Naive thymus-derived CD4-positive, alpha-beta T cell (primary cell): ENCODE results near the gene PIP5K1B. TPM values are rescaled to one million over a fixed set of nuclear protein-coding genes. Genes with fewer than 3 reads are reported as not detected.

Experiments
- ATAC-seq: fragments of 150-1000 bp; cut with Tn5 transposase; 2 replicates; pipeline ENCODE4 v1.10.0; 2021; ENCODE audit warnings: mild to moderate bottlenecking, moderate library complexity
- CTCF ChIA-PET: fragments of 350-600 bp; sonication (Branson Sonifier 250); formaldehyde crosslinking; loops from one replicate; lab custom pipeline; 2021; ENCODE audit warnings: antibody characterized with exemption; lab: Charles Lee
- POLR2A ChIA-PET: fragments of 350-600 bp; sonication (Branson Sonifier 250); formaldehyde crosslinking; loops from one replicate; lab custom pipeline; 2021; ENCODE audit warnings: antibody characterized with exemption, inconsistent platforms; lab: Charles Lee
- DNase-seq, 9 donors: peaks; one replicate each; pipeline versions ENCODE4 v3.0.0 to v3.0.0-alpha.2; 2020 to 2022; ENCODE audit warnings: mixed read lengths in 1 of 9
- H3K27ac ChIP-seq: one replicate; pipeline ENCODE4 v1.7.0; 2013; ENCODE audit warnings: mild to moderate bottlenecking, low read depth, low read length, moderate library complexity
- H3K27me3 ChIP-seq, 2 donors: one replicate each; pipeline ENCODE4 v1.7.0; 2013; ENCODE audit warnings: low read length in 2 of 2, mild to moderate bottlenecking in 2 of 2, moderate library complexity in 2 of 2; ENCODE audit not compliant: control insufficient read depth in 2 of 2, insufficient read depth in 2 of 2
- H3K36me3 ChIP-seq, 3 experiments: 1 replicate in 2 of 3; 2 replicates in 1 of 3; pipeline ENCODE4 v1.7.0; 2013; ENCODE audit warnings: low read length in 3 of 3, mild to moderate bottlenecking in 3 of 3, moderate library complexity in 1 of 3; ENCODE audit not compliant: insufficient read depth in 3 of 3, control insufficient read depth in 2 of 3
- H3K4me1 ChIP-seq, 2 donors: one replicate each; pipeline ENCODE4 v1.7.0; 2013; ENCODE audit warnings: low read length in 2 of 2, mild to moderate bottlenecking in 2 of 2, moderate library complexity in 1 of 2; ENCODE audit not compliant: control insufficient read depth in 2 of 2, insufficient read depth in 2 of 2
- H3K4me3 ChIP-seq: 2 replicates; pipeline ENCODE4 v1.7.0; 2013; ENCODE audit warnings: mild to moderate bottlenecking, low read length
- H3K9me3 ChIP-seq, 3 experiments: 1 replicate in 2 of 3; 2 replicates in 1 of 3; pipeline ENCODE4 v1.7.0; 2013; ENCODE audit warnings: low read length in 3 of 3; ENCODE audit not compliant: control insufficient read depth in 2 of 3
- H3K27ac Mint-ChIP-seq, 9 donors: one replicate each; pipeline ENCODE4 v1.8.0; 2020 to 2022; ENCODE audit warnings: mixed read lengths in 9 of 9, mild to moderate bottlenecking in 8 of 9, moderate library complexity in 5 of 9, inconsistent platforms in 2 of 9
- H3K27me3 Mint-ChIP-seq, 5 donors: one replicate each; pipeline ENCODE4 v1.8.0; 2021 to 2022; ENCODE audit warnings: mixed read lengths in 5 of 5, mild to moderate bottlenecking in 1 of 5
- H3K36me3 Mint-ChIP-seq, 5 donors: one replicate each; pipeline ENCODE4 v1.8.0; 2020 to 2022; ENCODE audit warnings: mixed read lengths in 5 of 5, mild to moderate bottlenecking in 3 of 5, inconsistent platforms in 1 of 5
- H3K4me1 Mint-ChIP-seq, 7 donors: one replicate each; pipeline ENCODE4 v1.8.0; 2020 to 2022; ENCODE audit warnings: mixed read lengths in 7 of 7, mild to moderate bottlenecking in 3 of 7, inconsistent platforms in 1 of 7
- H3K4me3 Mint-ChIP-seq, 10 donors: one replicate each; pipeline ENCODE4 v1.8.0; 2020 to 2022; ENCODE audit warnings: mild to moderate bottlenecking in 10 of 10, mixed read lengths in 10 of 10, moderate library complexity in 6 of 10, inconsistent platforms in 2 of 10
- H3K9me3 Mint-ChIP-seq, 11 donors: one replicate each; pipeline ENCODE4 v1.8.0; 2020 to 2022; ENCODE audit warnings: mixed read lengths in 11 of 11, mild to moderate bottlenecking in 4 of 11, inconsistent platforms in 1 of 11, moderate library complexity in 1 of 11
- intact Hi-C, 2 donors: fragments of 100-400 bp; cut with micrococcal nuclease; formaldehyde crosslinking; loops; one replicate each; pipeline ENCODE4 v1.15.1; 2023
- polyA plus RNA-seq, 2 donors: library from polyadenylated mRNA; unstranded; fragments of 300-500 nt; fragmentation: Illumina TruSeq; gene quantifications; one replicate each; pipeline ENCODE4 v1.2.3, GENCODE V29; 2021
- total RNA-seq, 6 experiments: library from RNA in 5 of 6; stranded (reverse) in 5 of 6; gene quantifications; 1 replicate in 5 of 6; 2 replicates in 1 of 6; pipeline ENCODE4 v1.2.3 and lab custom pipeline; 2021 to 2026

PIP5K1B gene
- total and polyA plus RNA-seq, 7 experiments from 2014 or later: 0.08 to 4.2 (median 0.54) TPM

DNA sequence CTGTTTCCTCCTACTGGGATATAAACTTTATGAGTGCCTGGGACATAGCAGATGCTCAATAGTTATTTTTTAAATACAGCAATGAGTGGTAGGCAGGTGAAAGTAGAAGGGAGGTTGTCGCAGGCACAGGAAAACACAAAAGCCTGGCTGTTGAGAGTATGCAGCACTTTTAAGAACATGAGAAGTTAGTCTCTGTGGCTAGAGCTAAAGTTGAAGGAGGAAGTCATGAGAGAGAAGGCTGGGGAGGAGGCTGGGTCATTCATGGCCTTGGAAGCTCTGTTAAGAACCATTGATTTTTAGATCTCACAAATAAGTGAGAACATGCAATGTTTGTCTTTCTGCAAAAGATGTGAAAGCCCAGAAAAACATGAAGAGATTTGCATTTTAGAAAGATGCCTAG, 182.2 kb downstream of the PIP5K1B start:
- Histone ChIP-seq H3K27me3 (no peaks in the 10 kb centered on the region), H3K27ac (no peak overlapping the region), H3K4me3 (no peak overlapping the region), H3K4me1 (peaks cover 0 to 29% of the 10 kb centered on the region in 2 donors), H3K9me3 (no peaks in the 10 kb centered on the region), H3K36me3 (no peaks in the 10 kb centered on the region)
- peaks cover 0 to 4% (median 0%) of the 10 kb centered on the region in 5 donors for H3K36me3 Mint-ChIP-seq
- ChIA-PET POLR2A (no interaction called here), CTCF (no interaction called here)
- intact Hi-C loops: loop anchor here in 1 of 2 donors (2.0 to 10.0 kb wide), 2 partner anchors 48 to 102 kb away; no protein-coding TSS in a partner anchor
- H3K27ac Mint-ChIP-seq: peak overlapping the region; percentile 15 to 67 (median 34)
- DNase-seq: peak in 2 of 9 donors; percentile 22 to 28
- peaks cover 18 to 57% (median 46%) of the 10 kb centered on the region in 7 donors for H3K4me1 Mint-ChIP-seq
- H3K4me3 Mint-ChIP-seq: peak overlapping the region; percentile 15 to 69 (median 46)
- ATAC-seq: peak; percentile 37
- no peaks in the 10 kb centered on the region for H3K9me3 Mint-ChIP-seq
- H3K27me3 Mint-ChIP-seq: peaks cover 0 to 3% (median 0%) of the 10 kb centered on the region in 5 donors

- Mint-ChIP-seq H3K9me3 (no peaks in the 10 kb centered on the region), H3K36me3 (peaks cover 0 to 2% (median 0%) of the 10 kb centered on the region in 5 donors), H3K27ac (peak overlapping the region; percentile 81 to 95 (median 90)), H3K27me3 (no peaks in the 10 kb centered on the region), H3K4me3 (peak overlapping the region; percentile 30 to 89 (median 75)), H3K4me1 (peaks cover 33 to 68% (median 58%) of the 10 kb centered on the region in 7 donors)
- H3K27me3 ChIP-seq: no peaks in the 10 kb centered on the region
- peaks cover 0 to 26% of the 10 kb centered on the region in 2 donors for H3K4me1 ChIP-seq
- ATAC-seq (peak; percentile 45), DNase-seq (peak in 7 of 9 donors; percentile 11 to 47 (median 34))
- ChIA-PET CTCF (interaction anchor here (0.6 to 1.2 kb wide), 4 partner anchors 9 to 115 kb away, joined by 3 to 5 read pairs (median 4); a partner anchor contains a TSS), POLR2A (no interaction called here)
- intact Hi-C loops: loop anchor here (2.0 to 10.0 kb wide), 4 partner anchors 47 to 280 kb away; partner anchors contain the start of gene TJP2 (in 1 of the 2)
- H3K36me3 ChIP-seq: no peaks in the 10 kb centered on the region
- peak overlapping the region; percentile 64 for H3K27ac ChIP-seq
- H3K4me3 ChIP-seq: no peak overlapping the region
- no peaks in the 10 kb centered on the region for H3K9me3 ChIP-seq
Measured at GRCh38 chr9:68894502-68894901, 189.5 kb downstream of the PIP5K1B start.

DNA sequence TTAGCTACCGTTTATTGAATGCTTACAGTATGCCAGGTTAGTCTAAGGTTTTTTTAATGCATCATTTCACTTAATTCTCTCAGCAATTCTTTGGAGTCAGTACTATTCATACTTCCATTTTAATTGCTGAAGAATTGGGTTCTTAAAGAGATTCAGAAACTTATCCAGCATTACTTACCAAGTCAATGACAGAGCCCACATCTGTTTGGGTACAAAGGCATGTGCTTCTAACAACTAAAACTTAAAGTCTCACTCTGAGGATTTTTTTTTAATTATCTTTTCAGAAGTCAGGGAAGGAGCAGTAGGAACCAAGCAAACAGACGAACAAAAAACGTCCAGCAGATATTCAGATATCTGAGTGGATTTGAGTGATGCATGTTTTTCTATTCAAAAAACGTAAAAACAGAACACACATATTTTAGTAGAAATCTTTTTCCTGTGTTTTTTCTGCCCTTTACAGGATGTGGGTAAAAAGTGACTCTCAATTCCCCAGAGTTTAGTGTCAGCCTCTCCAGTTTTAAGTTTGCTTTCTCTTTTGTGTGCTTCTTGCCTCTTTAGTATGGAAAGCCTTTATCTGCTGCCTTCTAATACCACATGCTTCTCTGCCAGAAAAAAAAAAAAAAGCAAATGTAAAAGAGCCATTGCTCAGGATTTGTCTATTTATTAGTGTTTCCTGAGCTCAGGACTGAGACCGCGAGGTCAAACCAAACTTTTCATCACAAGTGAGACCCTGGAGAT, 190.9 kb downstream of the PIP5K1B start:
- H3K9me3 Mint-ChIP-seq: no peaks in the 10 kb centered on the region
- peak in 7 of 9 donors; percentile 26 to 79 (median 70) for DNase-seq
- H3K27me3 ChIP-seq: no peaks in the 10 kb centered on the region
- peaks cover 0 to 5% (median 0%) of the 10 kb centered on the region in 5 donors for H3K36me3 Mint-ChIP-seq
- H3K36me3 ChIP-seq: no peaks in the 10 kb centered on the region
- H3K27ac Mint-ChIP-seq: peak overlapping the region; percentile 86 to 95 (median 91)
- H3K4me1 Mint-ChIP-seq: peaks cover 33 to 68% (median 62%) of the 10 kb centered on the region in 7 donors
- no peaks in the 10 kb centered on the region for H3K9me3 ChIP-seq
- no peaks in the 10 kb centered on the region for H3K27me3 Mint-ChIP-seq
- H3K4me3 Mint-ChIP-seq: peak overlapping the region; percentile 3 to 89 (median 77)
- peak overlapping the region; percentile 64 for H3K27ac ChIP-seq
- H3K4me3 ChIP-seq: peak overlapping the region; percentile 15
- ATAC-seq: peak; percentile 81
- intact Hi-C loops: loop anchor here (2.0 to 10.0 kb wide), 9 partner anchors 36 to 279 kb away; partner anchors contain the start of genes PIP5K1B (in 1 of the 2) and TJP2 (in 1 of the 2)
- ChIA-PET POLR2A (interaction anchor here (0.6 to 0.9 kb wide), 5 partner anchors 11 to 162 kb away, joined by 3 to 5 read pairs (median 4); no protein-coding TSS in a partner anchor), CTCF (interaction anchor here (0.6 to 1.2 kb wide), 3 partner anchors 54 to 1583 kb away, joined by 4 to 5 read pairs (median 4); no protein-coding TSS in a partner anchor)
- H3K4me1 ChIP-seq: peaks cover 0 to 26% of the 10 kb centered on the region in 2 donors

- intact Hi-C loops: loop anchor here (5.0 to 10.0 kb wide), 7 partner anchors 36 to 278 kb away; partner anchors contain the start of genes PIP5K1B (in 1 of the 2) and TJP2 (in 1 of the 2)
- peak overlapping the region; percentile 15 for H3K4me3 ChIP-seq
- DNase-seq (no peak), ATAC-seq (peak; percentile 13)
- ChIA-PET POLR2A (interaction anchor here (0.6 to 0.9 kb wide), 3 partner anchors 27 to 162 kb away, joined by 3 to 5 read pairs (median 4); no protein-coding TSS in a partner anchor), CTCF (interaction anchor here (0.6 to 0.7 kb wide), 3 partner anchors 108 to 1583 kb away, joined by 4 read pairs; no protein-coding TSS in a partner anchor)
- peaks cover 0 to 26% of the 10 kb centered on the region in 2 donors for H3K4me1 ChIP-seq
- Mint-ChIP-seq H3K9me3 (no peaks in the 10 kb centered on the region), H3K27ac (peak overlapping the region; percentile 86 to 95 (median 91)), H3K27me3 (no peaks in the 10 kb centered on the region), H3K4me3 (peak overlapping the region; percentile 39 to 89 (median 77)), H3K36me3 (peaks cover 0 to 7% (median 0%) of the 10 kb centered on the region in 5 donors), H3K4me1 (peaks cover 33 to 68% (median 62%) of the 10 kb centered on the region in 7 donors)
- H3K36me3 ChIP-seq: no peaks in the 10 kb centered on the region
- no peaks in the 10 kb centered on the region for H3K9me3 ChIP-seq
- H3K27ac ChIP-seq: peak overlapping the region; percentile 64
- H3K27me3 ChIP-seq: no peaks in the 10 kb centered on the region
Measured at GRCh38 chr9:68896486-68896885, 191.4 kb downstream of the PIP5K1B start.

DNA sequence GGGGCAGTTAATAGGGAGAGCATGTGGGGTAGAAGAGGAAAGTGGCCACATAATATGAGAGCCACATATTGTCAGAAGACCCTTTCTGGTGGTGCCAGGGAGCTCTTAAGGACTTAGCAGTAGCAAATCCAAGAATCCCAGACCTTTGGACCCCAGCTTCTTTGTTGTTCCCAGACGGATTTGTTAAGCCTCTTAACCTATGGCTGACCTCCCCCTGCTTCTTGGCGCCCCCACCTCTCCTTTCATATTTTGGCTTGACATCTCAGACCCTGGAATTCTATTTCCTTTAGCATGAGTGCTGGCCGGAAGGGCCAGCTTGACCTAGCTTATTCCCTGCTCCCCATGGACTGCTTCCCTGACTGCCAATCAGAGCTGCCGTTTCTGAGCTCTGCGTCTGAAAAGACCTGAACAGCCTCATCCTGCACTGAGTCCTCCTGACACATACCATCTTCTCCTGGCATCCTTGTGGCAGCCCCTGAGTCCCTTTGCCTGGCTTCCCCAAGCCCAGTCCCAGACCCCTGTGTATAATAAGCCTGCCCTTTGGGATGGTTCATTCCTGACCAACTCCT, 192.6 kb downstream of the PIP5K1B start:
- intact Hi-C loops: loop anchor here (5.0 to 10.0 kb wide), 7 partner anchors 35 to 277 kb away; partner anchors contain the start of genes PIP5K1B (in 1 of the 2) and TJP2 (in 1 of the 2)
- ChIA-PET POLR2A (interaction anchor here (0.7 to 0.8 kb wide), 2 partner anchors 9 to 15 kb away, joined by 3 read pairs; no protein-coding TSS in a partner anchor), CTCF (interaction anchor here (0.7 kb wide), 1 partner anchor 291 kb away, joined by 3 read pairs; no protein-coding TSS in a partner anchor)
- peaks cover 0 to 7% (median 0%) of the 10 kb centered on the region in 5 donors for H3K36me3 Mint-ChIP-seq
- ATAC-seq (no peak), DNase-seq (no peak)
- H3K4me3 Mint-ChIP-seq: peak overlapping the region in 2 of 10 donors; percentile 30 to 75
- H3K27ac Mint-ChIP-seq: peak overlapping the region in 8 of 9 donors; percentile 70 to 95 (median 90)
- Histone ChIP-seq H3K4me3 (no peak overlapping the region), H3K4me1 (peaks cover 0 to 26% of the 10 kb centered on the region in 2 donors), H3K36me3 (no peaks in the 10 kb centered on the region), H3K27me3 (no peaks in the 10 kb centered on the region), H3K27ac (no peak overlapping the region), H3K9me3 (no peaks in the 10 kb centered on the region)
- peaks cover 33 to 66% (median 62%) of the 10 kb centered on the region in 7 donors for H3K4me1 Mint-ChIP-seq
- H3K27me3 Mint-ChIP-seq: no peaks in the 10 kb centered on the region
- no peaks in the 10 kb centered on the region for H3K9me3 Mint-ChIP-seq
